IMR-90 (cell line): ENCODE results near the gene SLC18B1. TPM values are rescaled to one million over a fixed set of nuclear protein-coding genes. Genes with fewer than 3 reads are reported as not detected.
A peak's percentile ranks its signal among the peaks of the same experiment; 100 is the strongest.

Experiments used
- ATAC-seq: fragments of 200-7000 bp; cut with Tn5 transposase; 2 replicates; pipeline ENCODE4 v1.9.1; 2020; ENCODE audit warnings: low read depth, mild to moderate bottlenecking, moderate library complexity
- BruUV-seq: library from RNA; stranded (reverse); fragments of 400-500 nt; replicated peaks from 2 replicates; lab custom pipeline; 2021; lab: Mats Ljungman, UMichigan
- CTCF ChIA-PET: fragments of 300-600 bp; formaldehyde crosslinking; extraction: SDS; loops from one replicate; lab custom pipeline; 2021; ENCODE audit warnings: antibody characterized with exemption; lab: Yijun Ruan, JAX
- POLR2A ChIA-PET: fragments of 300-600 bp; sonication (Branson Sonifier 250); formaldehyde crosslinking; loops from one replicate; lab custom pipeline; 2022; ENCODE audit warnings: antibody characterized with exemption; ENCODE audit not compliant: unreplicated experiment; lab: Charles Lee
- DNase-seq: peaks from one replicate; pipeline ENCODE4 v3.0.0; 2013
- H2AFZ ChIP-seq: replicated peaks from 2 replicates; pipeline ENCODE3; 2013; ENCODE audit warnings: low read length, mild to moderate bottlenecking; ENCODE audit not compliant: poor library complexity
- H2AK5ac ChIP-seq: 2 replicates; pipeline ENCODE4 v1.6.1; 2013; ENCODE audit warnings: low read depth, low read length, inconsistent platforms
- H2AK9ac ChIP-seq: replicated peaks from 2 replicates; pipeline ENCODE3; 2013; ENCODE audit warnings: mild to moderate bottlenecking, low read depth, low read length, moderate library complexity; ENCODE audit not compliant: poor library complexity
- H2BK120ac ChIP-seq: 2 replicates; pipeline ENCODE4 v1.6.1; 2013; ENCODE audit warnings: low read depth, low read length, inconsistent platforms
- H2BK15ac ChIP-seq: 3 replicates; pipeline ENCODE4 v1.6.1; 2013; ENCODE audit warnings: low read depth, low read length, inconsistent platforms
- H2BK20ac ChIP-seq: 2 replicates; pipeline ENCODE4 v1.6.1; 2013; ENCODE audit warnings: low read depth, mild to moderate bottlenecking, inconsistent platforms, low read length, moderate library complexity
- H2BK5ac ChIP-seq: 2 replicates; pipeline ENCODE4 v1.6.1; 2013; ENCODE audit warnings: mild to moderate bottlenecking, low read depth, low read length, inconsistent platforms; ENCODE audit not compliant: poor library complexity, severe bottlenecking
- H3K14ac ChIP-seq: replicated peaks from 2 replicates; pipeline ENCODE4 v1.6.1; 2013; ENCODE audit warnings: low read depth, low read length, inconsistent platforms
- H3K18ac ChIP-seq: 2 replicates; pipeline ENCODE4 v1.6.1; 2013; ENCODE audit warnings: low read depth, low read length, control low read depth
- H3K23ac ChIP-seq: 2 replicates; pipeline ENCODE4 v1.6.1; 2013; ENCODE audit warnings: low read depth, low read length, inconsistent platforms
- H3K27ac ChIP-seq: 2 replicates; pipeline ENCODE4 v1.5.1; 2013; ENCODE audit warnings: mild to moderate bottlenecking, control low read depth, low read length; ENCODE audit not compliant: insufficient read depth
- H3K27me3 ChIP-seq: 2 replicates; pipeline ENCODE4 v1.6.1; 2013; ENCODE audit warnings: low read length; ENCODE audit not compliant: control insufficient read depth, insufficient read depth
- H3K36me3 ChIP-seq: 2 replicates; pipeline ENCODE4 v1.6.1; 2013; ENCODE audit warnings: low read length, mixed read lengths; ENCODE audit not compliant: control insufficient read depth, insufficient read depth
- H3K4ac ChIP-seq: 2 replicates; pipeline ENCODE4 v1.6.1; 2013; ENCODE audit warnings: low read depth, low read length, inconsistent platforms
- H3K4me1 ChIP-seq: 2 replicates; pipeline ENCODE4 v1.6.1; 2013; ENCODE audit warnings: low read length, mixed read lengths; ENCODE audit not compliant: control insufficient read depth, insufficient read depth
- H3K4me2 ChIP-seq: 2 replicates; pipeline ENCODE4 v1.6.1; 2013; ENCODE audit warnings: low read depth, mild to moderate bottlenecking, control low read depth, low read length, moderate library complexity
- H3K4me3 ChIP-seq: 2 replicates; pipeline ENCODE4 v1.5.1; 2013; ENCODE audit warnings: low read depth, mild to moderate bottlenecking, control low read depth, low read length, moderate library complexity; ENCODE audit not compliant: insufficient read depth
- H3K56ac ChIP-seq: 2 replicates; pipeline ENCODE4 v1.6.1; 2013; ENCODE audit warnings: low read length, inconsistent platforms; ENCODE audit not compliant: insufficient read depth; ENCODE audit errors: extremely low read depth
- H3K79me1 ChIP-seq, 2 experiments: 2 replicates each; pipeline ENCODE4 v1.6.1; 2013; ENCODE audit warnings: low read length in 2 of 2, inconsistent platforms in 1 of 2, low read depth in 1 of 2
- H3K9ac ChIP-seq: 2 replicates; pipeline ENCODE4 v1.6.1; 2013; ENCODE audit warnings: low read depth, low read length, control low read depth
- H3K9me1 ChIP-seq: 2 replicates; pipeline ENCODE4 v1.6.1; 2013; ENCODE audit warnings: low read length, inconsistent platforms; ENCODE audit not compliant: insufficient read depth
- H3K9me3 ChIP-seq: 2 replicates; pipeline ENCODE4 v1.6.1; 2013; ENCODE audit warnings: low read length; ENCODE audit not compliant: control insufficient read depth, insufficient read depth
- H4K20me1 ChIP-seq: 2 replicates; pipeline ENCODE4 v1.6.1; 2013; ENCODE audit warnings: low read length, inconsistent platforms; ENCODE audit not compliant: insufficient read depth
- H4K5ac ChIP-seq: 2 replicates; pipeline ENCODE4 v1.6.1; 2013; ENCODE audit warnings: mild to moderate bottlenecking, low read depth, low read length, control low read depth
- H4K8ac ChIP-seq, 2 experiments: 2 replicates each; pipeline ENCODE4 v1.6.1; 2013; ENCODE audit warnings: low read depth in 2 of 2, low read length in 2 of 2, control low read depth in 1 of 2, inconsistent platforms in 1 of 2
- H4K91ac ChIP-seq: 2 replicates; pipeline ENCODE4 v1.6.1; 2013; ENCODE audit warnings: low read depth, low read length, inconsistent platforms; ENCODE audit not compliant: insufficient read depth
- NFE2L2 ChIP-seq: fragments of 150-350 bp; IDR thresholded peaks from 2 replicates; pipeline ENCODE4 v1.6.1; 2016; ENCODE audit warnings: low read depth, mild to moderate bottlenecking, low read length
- POLR2A ChIP-seq: IDR thresholded peaks from 2 replicates; pipeline ENCODE4 v1.6.1; 2012; ENCODE audit warnings: mild to moderate bottlenecking, low read depth, low read length
- RFX5 ChIP-seq: IDR thresholded peaks from 2 replicates; pipeline ENCODE4 v1.8.0; 2012; ENCODE audit warnings: low read depth, mild to moderate bottlenecking, low read length, moderate library complexity
- WGBS, 2 experiments: methylation state at CpG; one replicate each; pipeline versions ENCODE4 v1.1.5 to v1.1.7; 2013; ENCODE audit warnings: missing lambda C conversion rate in 2 of 2; ENCODE audit not compliant: insufficient read length in 1 of 2; ENCODE audit errors: extremely low coverage in 2 of 2; 5-methylcytosine and 5-hydroxymethylcytosine counted together
- dilution Hi-C: fragments of 300-500 bp; cut with HindIII; formaldehyde crosslinking; loops from one replicate; pipeline ENCODE4 v1.14.3; 2018; ENCODE audit warnings: low sequenced_read_pairs; ENCODE audit not compliant: unreplicated experiment
- in situ Hi-C: fragments of 300-500 bp; cut with MboI; formaldehyde crosslinking; loops from 3 replicates; pipeline ENCODE4 v1.14.3; 2019; ENCODE audit warnings: low sequenced_read_pairs, inconsistent platforms, mixed read lengths
- intact Hi-C: fragments of 100-400 bp; cut with micrococcal nuclease; formaldehyde crosslinking; loops from 2 replicates; pipeline ENCODE4 v1.10.0; 2022
- polyA plus RNA-seq, 3 experiments: library from polyadenylated mRNA; depleted of rRNA; stranded (reverse); fragments of >200 nt; gene quantifications; 2 replicates each; pipeline ENCODE4 v1.2.3, GENCODE V29; 2012; ENCODE audit warnings: low replicate concordance in 1 of 3
- total RNA-seq: library from RNA; depleted of rRNA; stranded (reverse); fragments of >200 nt; gene quantifications from 2 replicates; pipeline ENCODE4 v1.2.3, GENCODE V29; 2012

The SLC18B1 gene
- total and polyA plus RNA-seq, 2 of the 4 experiments (the other 2 are of a cell fraction): 2.4 to 2.5 TPM

- in situ Hi-C loops: loop anchor here (10.0 kb wide), 2 partner anchors 224 to 1094 kb away; no protein-coding TSS in a partner anchor
- Histone ChIP-seq H3K4me3 (no peak overlapping the region), H2BK15ac (no peak overlapping the region), H3K4me1 (peaks cover 4% of the 10 kb centered on the region), H2AFZ (no peak overlapping the region), H2BK120ac (no peak overlapping the region), H4K8ac (peak overlapping the region in 1 of 2 experiments; percentile 58; a peak in 1 of 4 replicates), H4K91ac (no peak overlapping the region), H3K14ac (no peak overlapping the region), H2BK5ac (no peak overlapping the region), H3K9me1 (peaks cover 13% of the 10 kb centered on the region), H3K9ac (no peak overlapping the region), H3K27me3 (no peaks in the 10 kb centered on the region), H3K36me3 (peaks cover 32% of the 10 kb centered on the region), H2AK5ac (no peak overlapping the region; the same call in 1 of the 2 replicates), H3K4me2 (no peak overlapping the region), H3K4ac (no peak overlapping the region), H3K18ac (no peak overlapping the region), H4K20me1 (peaks cover 48% of the 10 kb centered on the region), H3K79me1 (peaks cover 21 to 45% of the 10 kb centered on the region in 2 experiments), H3K23ac (0 out of 2 replicates have a peak overlapping the region, but pooled peaks have one; percentile 8), H4K5ac (peak overlapping the region; percentile 6; the same call in 1 of the 2 replicates), H3K27ac (peak overlapping the region; percentile 42; the same call in 1 of the 2 replicates), H2AK9ac (no peak overlapping the region), H2BK20ac (no peak overlapping the region), H3K9me3 (no peaks in the 10 kb centered on the region), H3K56ac (no peak overlapping the region)
- intact Hi-C loops: loop anchor here (10.0 kb wide), 1 partner anchor 1274 kb away; no protein-coding TSS in a partner anchor
- TF ChIP-seq POLR2A (peak; percentile 45), RFX5 (no peak), NFE2L2 (no peak)
- DNase-seq (peak; percentile 52), ATAC-seq (peak; percentile 41)
- WGBS, 2 experiments: 40% methylated on average over 1 of the region's 5 CpGs; no CpG with 5 or more reads in 1 of the 2 experiments
- ChIA-PET CTCF (no interaction called here), POLR2A (interaction anchor here (0.6 kb wide), 1 partner anchor 150 kb away, joined by 14 read pairs; no protein-coding TSS in a partner anchor)
- dilution Hi-C loops: no loop called here
- no TSS peak for BruUV-seq
These were observed 22.4 kb upstream of the SLC18B1 start for GRCh38 chr6:132820629-132821381.
